HG02571 (cell line): ENCODE results near the gene HSPB3.
"Not testable (repeated sequence)": the region's sequence is repeated elsewhere in the genome, so short reads cannot be mapped to it uniquely, and the experiment has no call there.

Source experiments
- ATAC-seq: cut with Tn5 transposase; IDR thresholded peaks from one replicate; pipeline ENCODE4 v1.9.1; 2021; ENCODE audit warnings: mild to moderate bottlenecking, moderate library complexity; ENCODE audit not compliant: unreplicated experiment

The HSPB3 gene

GRCh38 chr5:54454602-54455001 is 897 bp upstream of the HSPB3 start:
- ATAC-seq, result no peak

- no peak for ATAC-seq
Observed at GRCh38 chr5:54457094-54457862, 1.8 kb downstream of the HSPB3 start.

- ATAC-seq, result no peak
Observed at GRCh38 chr5:54458221-54458620, 2.7 kb downstream of the HSPB3 start.

GRCh38 chr5:54460181-54460919 is 4.9 kb downstream of the HSPB3 start:
- no peak for ATAC-seq

- no peak for ATAC-seq
Observed at GRCh38 chr5:54462281-54462680, 6.8 kb downstream of the HSPB3 start.

GRCh38 chr5:54463713-54464112 is 8.2 kb downstream of the HSPB3 start:
- no peak for ATAC-seq

- peak; percentile 62 for ATAC-seq
Observed at GRCh38 chr5:54469622-54470021, 14.1 kb downstream of the HSPB3 start.

- no peak for ATAC-seq
Observed at GRCh38 chr5:54470128-54470527, 14.6 kb downstream of the HSPB3 start.

- no peak for ATAC-seq
Observed at GRCh38 chr5:54470677-54471076, 15.2 kb downstream of the HSPB3 start.

- ATAC-seq, result no peak
Observed at GRCh38 chr5:54471398-54471797, 15.9 kb downstream of the HSPB3 start.

GRCh38 chr5:54476682-54477081 is 21.2 kb downstream of the HSPB3 start:
- ATAC-seq, result no peak

GRCh38 chr5:54477941-54478478 is 22.5 kb downstream of the HSPB3 start:
- ATAC-seq, result no peak

- no peak for ATAC-seq
Observed at GRCh38 chr5:54480296-54480695, 24.8 kb downstream of the HSPB3 start.

- ATAC-seq, result no peak
Observed at GRCh38 chr5:54484219-54484894, 28.9 kb downstream of the HSPB3 start.

- not testable (repeated sequence) for ATAC-seq
Observed at GRCh38 chr5:54485659-54486058, 30.2 kb downstream of the HSPB3 start.

GRCh38 chr5:54489648-54489979 is 34.1 kb downstream of the HSPB3 start:
- not testable (repeated sequence) for ATAC-seq

GRCh38 chr5:54491326-54491725 is 35.8 kb downstream of the HSPB3 start:
- no peak for ATAC-seq

- no peak for ATAC-seq
Observed at GRCh38 chr5:54492178-54492577, 36.7 kb downstream of the HSPB3 start.

GRCh38 chr5:54495027-54495426 is 39.5 kb downstream of the HSPB3 start:
- no peak for ATAC-seq
